NCI-H2107 (cell line): ENCODE data around the gene GIT1.

Experiments
- DNase-seq: peaks from one replicate; lab custom pipeline; 2025; lab: John Stamatoyannopoulos, UW

GIT1 gene

DNA sequence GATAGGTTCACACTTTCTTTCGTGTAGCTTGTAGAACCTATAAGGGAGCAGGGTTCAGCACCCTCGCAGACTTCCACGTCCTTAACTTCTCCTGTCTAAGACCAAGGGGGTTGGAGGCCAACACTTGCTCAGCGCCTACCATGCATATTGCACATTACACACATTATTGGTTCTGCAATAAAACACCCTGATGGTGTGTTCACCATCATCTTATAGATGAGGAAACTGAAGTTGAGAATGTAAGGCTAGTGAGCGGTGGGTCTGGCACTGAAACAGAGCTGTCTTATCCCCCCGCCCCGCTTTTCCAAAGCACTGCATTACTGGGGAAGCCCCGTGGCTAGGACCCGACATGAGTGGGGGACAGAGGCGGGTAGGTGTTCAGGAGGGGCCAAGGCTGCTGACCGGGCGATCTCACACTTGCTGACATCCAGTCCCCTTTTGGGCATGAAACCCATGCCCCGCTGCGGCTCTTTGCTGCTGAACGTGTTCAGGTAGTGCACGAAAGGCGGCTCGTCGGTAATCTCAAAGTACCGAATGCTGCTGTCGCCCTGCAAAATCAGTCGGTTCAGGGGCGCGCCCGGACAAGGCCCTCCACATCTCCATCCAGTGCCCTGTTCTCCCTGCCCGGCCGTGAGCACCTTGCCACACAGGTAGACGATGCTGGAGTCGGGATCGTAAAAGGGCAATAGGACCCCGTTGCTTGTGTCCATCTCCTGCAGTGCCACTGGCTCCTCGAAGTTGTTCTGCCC lies 27.0 kb upstream of the GIT1 start:
- DNase-seq: no peak

GRCh38 chr17:29615492-29616299 lies 26.2 kb upstream of the GIT1 start:
- DNase-seq: no peak

- no peak for DNase-seq
Measured at GRCh38 chr17:29615048-29615385, 25.6 kb upstream of the GIT1 start.

DNA sequence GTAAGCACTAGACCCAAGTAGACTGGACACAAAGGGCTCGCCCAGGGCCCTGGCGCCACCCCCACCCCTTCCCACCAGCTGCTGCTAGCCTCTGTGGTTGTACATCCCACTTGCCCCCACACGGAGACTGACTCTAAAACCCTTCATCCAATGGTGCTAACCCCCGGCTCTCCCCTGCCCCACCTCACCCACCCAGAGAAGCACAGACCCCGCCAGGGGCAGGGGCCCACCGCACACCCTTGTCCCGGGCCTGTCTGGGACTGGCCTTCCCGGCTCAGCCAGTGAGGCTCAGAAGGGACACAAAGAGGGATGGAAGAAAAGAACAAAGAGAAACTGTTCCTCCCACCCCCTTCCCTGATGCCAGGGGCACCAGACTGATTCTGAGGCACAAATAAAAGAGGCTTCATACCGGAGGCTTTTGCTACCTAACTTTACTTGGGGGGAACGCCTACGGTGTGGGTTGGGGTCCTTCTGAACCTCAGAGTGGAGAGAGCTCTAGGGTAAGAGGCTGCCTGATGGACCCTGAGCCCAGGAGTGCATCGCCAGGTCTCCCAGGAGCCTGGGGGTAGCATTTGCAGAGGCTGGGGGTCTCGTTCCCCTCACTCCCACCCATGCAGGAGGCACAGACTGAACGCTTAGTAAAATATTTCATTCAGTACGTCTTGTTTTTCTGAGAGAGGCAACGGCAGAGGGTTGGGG lies 25.1 kb upstream of the GIT1 start:
- no peak for DNase-seq

- no peak for DNase-seq
Measured at GRCh38 chr17:29613856-29614255, 24.4 kb upstream of the GIT1 start.

GRCh38 chr17:29613352-29613837 lies 23.9 kb upstream of the GIT1 start:
- DNase-seq: no peak

- DNase-seq: no peak
Measured at GRCh38 chr17:29612404-29613280, 23.2 kb upstream of the GIT1 start.

DNA sequence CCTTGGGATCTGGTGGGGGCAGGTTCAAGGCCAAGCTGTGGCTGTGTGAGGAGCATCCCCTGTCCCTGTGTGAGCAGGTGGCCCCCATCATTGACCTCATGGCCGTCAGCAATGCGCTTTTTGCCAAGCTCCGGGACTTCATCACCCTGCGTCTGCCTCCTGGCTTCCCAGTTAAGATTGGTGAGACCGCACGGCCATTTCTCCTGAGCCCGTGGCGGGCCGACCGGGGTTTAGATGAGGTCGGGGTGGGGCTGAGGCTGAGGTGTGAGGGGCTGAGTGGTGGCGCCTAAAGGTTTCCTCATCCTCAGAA lies 22.6 kb upstream of the GIT1 start:
- DNase-seq: no peak

DNA sequence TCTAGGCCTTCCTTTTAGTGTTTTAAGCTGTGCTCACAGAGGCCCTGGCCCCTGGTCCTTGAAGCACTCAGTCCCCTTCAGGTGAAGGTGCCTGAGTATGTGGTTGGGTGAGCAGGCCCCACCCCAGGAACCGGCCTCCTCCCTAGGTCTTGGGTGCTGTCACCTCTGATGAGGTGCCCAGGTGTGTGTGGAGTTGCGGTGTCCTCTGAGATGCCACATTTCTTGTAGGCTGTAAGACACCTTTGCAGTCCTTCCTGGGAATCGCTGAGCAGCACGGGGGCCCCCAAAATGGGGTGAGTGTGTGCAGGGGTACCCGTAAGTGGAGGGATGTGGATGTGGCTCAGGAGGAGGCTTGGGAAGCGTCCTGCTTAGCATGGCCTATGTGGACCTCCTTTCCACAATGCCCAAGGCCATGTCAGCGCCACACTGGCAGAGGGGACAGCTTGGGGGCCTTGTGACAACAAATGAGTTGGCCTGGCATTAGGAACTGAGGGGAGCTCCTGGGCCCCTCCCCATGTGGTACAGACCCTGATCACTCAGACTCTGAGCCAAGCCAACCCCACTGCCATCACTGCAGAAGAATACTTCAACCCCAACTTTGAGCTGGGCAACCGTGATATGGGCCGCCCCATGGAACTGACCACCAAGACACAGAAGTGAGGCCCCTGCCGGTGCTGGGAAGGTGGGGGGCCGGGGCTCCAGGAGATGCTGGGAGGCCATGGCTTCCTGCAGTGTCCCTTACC lies 22.1 kb upstream of the GIT1 start:
- no peak for DNase-seq

- DNase-seq: no peak
Measured at GRCh38 chr17:29610395-29610794, 20.9 kb upstream of the GIT1 start.

DNA sequence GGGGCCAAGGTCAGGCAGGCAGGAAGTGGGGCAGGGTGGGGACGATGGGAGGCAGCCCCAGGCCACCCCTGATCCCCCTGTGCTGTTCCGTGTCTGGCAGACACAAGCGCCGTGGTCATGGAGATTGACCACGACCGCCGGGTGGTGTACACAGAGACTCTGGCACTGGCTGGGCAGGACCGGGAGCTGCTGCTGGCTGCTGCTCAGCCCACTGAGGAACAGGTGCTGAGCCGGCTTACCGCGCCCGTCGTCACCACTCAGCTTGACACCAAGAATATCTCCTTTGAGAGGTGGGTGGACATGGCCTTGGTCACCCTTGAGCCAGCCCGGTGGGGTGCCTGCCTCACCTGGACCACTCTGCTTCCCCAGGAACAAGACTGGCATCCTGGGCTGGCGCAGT lies 19.5 kb upstream of the GIT1 start:
- DNase-seq: no peak

DNA sequence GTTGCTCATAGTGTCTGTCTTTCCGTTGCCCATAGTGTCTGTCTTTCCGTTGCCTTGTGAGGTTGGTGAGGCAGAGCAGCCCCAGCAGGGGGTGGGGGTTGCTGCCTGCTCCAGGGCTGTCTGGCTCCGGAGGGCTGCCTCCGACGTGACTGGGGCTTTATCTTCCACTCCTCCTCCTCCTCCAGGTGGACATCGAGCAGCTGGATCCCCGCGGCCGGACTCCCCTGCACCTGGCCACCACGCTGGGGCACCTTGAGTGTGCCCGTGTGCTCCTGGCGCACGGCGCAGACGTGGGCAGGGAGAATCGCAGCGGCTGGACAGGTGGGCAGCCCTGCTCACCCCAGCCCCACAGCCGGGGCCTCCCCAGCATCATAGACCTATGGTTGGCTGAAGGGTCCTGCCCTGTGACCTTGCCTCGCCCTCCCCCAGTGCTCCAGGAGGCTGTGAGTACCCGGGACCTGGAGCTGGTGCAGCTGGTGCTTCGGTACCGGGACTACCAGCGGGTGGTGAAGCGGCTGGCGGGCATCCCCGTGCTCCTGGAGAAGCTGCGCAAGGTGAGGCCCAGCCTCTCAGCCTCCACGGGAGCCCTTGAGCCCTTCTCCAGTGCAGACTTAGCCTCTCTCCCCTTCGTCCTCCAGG lies 18.2 kb upstream of the GIT1 start:
- no peak for DNase-seq

DNA sequence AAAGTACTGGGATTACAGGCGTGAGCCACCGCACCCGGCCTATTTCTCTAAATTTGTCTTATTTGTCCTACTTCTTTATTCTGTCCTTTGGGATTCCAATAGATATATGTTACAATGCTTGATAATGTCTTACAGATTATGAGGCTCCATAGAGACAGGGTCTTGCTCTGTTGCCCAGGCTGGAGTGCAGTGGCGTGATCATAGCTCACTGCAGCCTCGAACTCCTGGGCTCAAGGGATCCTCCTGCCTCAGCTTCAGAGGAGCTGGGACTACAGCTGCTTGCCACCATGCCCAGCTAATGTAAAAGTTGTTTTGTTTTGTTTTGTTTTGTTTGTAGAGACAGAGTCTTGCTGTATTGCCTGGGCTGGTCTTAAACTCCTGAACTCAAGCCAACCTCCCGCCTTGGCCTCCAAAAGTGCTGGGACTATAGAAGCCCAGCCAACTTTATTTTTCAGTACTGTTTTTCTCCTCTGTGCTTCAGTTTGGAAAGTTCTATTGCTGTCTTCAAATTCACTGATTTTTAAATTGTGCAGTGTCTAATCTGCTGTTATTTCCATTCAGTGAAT lies 13.7 kb upstream of the GIT1 start:
- DNase-seq: no peak

GRCh38 chr17:29597361-29598172 lies 8.1 kb upstream of the GIT1 start:
- no peak for DNase-seq

GRCh38 chr17:29596811-29597210 lies 7.4 kb upstream of the GIT1 start:
- no peak for DNase-seq

GRCh38 chr17:29595943-29596774 lies 6.7 kb upstream of the GIT1 start:
- DNase-seq: no peak

DNA sequence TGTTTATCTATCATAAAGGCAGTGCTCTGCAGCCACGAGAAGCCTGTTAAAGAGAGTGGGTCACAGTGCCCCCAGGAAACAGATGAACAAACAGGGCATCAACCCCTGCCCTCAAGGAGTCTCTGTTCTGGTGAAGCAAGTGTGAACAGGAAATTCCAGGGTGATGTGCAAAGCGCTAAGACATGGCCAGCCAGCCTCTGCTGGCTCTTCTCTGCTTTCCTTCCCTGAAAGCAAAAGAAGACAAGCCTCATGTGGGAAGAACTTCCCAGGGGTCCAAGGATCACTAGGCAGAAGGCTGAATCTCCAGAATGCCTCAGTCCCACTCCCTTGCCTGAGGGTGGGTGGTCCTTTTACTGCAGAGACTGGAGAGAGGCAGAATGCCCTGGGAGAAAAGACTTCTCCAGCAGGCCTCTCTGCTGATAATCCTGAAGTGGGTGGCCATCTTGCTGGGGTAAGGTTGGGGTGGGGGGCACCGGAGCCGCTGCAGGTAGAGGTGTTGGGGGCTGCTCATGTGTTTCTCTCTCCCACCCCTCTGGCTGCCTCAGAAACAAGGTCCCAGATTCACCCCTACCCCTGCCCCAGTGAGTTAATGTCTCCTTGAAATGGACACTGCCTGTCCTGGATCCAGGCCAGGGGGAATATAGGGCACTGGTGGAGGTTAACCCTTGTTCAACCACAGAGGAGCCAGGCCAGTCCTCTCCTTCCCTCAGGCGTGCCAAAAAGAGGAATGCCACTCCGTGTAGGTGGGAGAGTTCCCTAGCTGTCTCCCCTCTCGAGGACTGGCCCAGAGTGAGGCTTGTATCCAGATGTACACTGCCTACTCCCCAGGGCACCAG lies 5.9 kb upstream of the GIT1 start:
- no peak for DNase-seq
